ENCODE data around the gene PIN1.
"Not testable (repeated sequence)": the region's sequence is repeated elsewhere in the genome, so short reads cannot be mapped to it uniquely, and the experiment has no call there.

The PIN1 gene

GRCh38 chr19:9834726-9835506 is at the start of gene PIN1:
Gene PIN1, plus strand, starts transcription at chr19:9835318. Its CDS starts 27 bp downstream, at chr19:9835345.
- DNase-seq, result peak; percentile 71

- DNase-seq, result peak; percentile 46
Measured at GRCh38 chr19:9785367-9786331, 49.5 kb upstream of the PIN1 start.

GRCh38 chr19:9786342-9786741 is 48.8 kb upstream of the PIN1 start:
- DNase-seq, result no peak

- DNase-seq, result no peak
Measured at GRCh38 chr19:9786819-9787218, 48.3 kb upstream of the PIN1 start.

- DNase-seq, result not testable (repeated sequence)
Measured at GRCh38 chr19:9788604-9789003, 46.5 kb upstream of the PIN1 start.

- DNase-seq, result no peak
Measured at GRCh38 chr19:9789066-9789465, 46.1 kb upstream of the PIN1 start.

- not testable (repeated sequence) for DNase-seq
Measured at GRCh38 chr19:9789579-9789978, 45.5 kb upstream of the PIN1 start.

GRCh38 chr19:9791073-9791367 is 44.1 kb upstream of the PIN1 start:
- not testable (repeated sequence) for DNase-seq

- no peak for DNase-seq
Measured at GRCh38 chr19:9791552-9792205, 43.4 kb upstream of the PIN1 start.

- DNase-seq, result no peak
Measured at GRCh38 chr19:9792206-9793070, 42.7 kb upstream of the PIN1 start.

- DNase-seq, result no peak
Measured at GRCh38 chr19:9793071-9793591, 42.0 kb upstream of the PIN1 start.

GRCh38 chr19:9796113-9796773 is 38.9 kb upstream of the PIN1 start:
- peak; percentile 23 for DNase-seq

- DNase-seq, result no peak
Measured at GRCh38 chr19:9797871-9798270, 37.2 kb upstream of the PIN1 start.

- no peak for DNase-seq
Measured at GRCh38 chr19:9799162-9799561, 36.0 kb upstream of the PIN1 start.

- no peak for DNase-seq
Measured at GRCh38 chr19:9801976-9802375, 33.1 kb upstream of the PIN1 start.

GRCh38 chr19:9806803-9807202 is 28.3 kb upstream of the PIN1 start:
- DNase-seq, result no peak

- no peak for DNase-seq
Measured at GRCh38 chr19:9808855-9809824, 26.0 kb upstream of the PIN1 start.

- DNase-seq, result no peak
Measured at GRCh38 chr19:9811139-9811538, 24.0 kb upstream of the PIN1 start.

- DNase-seq, result no peak
Measured at GRCh38 chr19:9818175-9818733, 16.9 kb upstream of the PIN1 start.
